Liver (tissue), 9 donors: ENCODE data around the gene DNAJC25. TPM values are rescaled to one million over a fixed set of nuclear protein-coding genes. Genes with fewer than 3 reads are reported as not detected.

Experiments used
- DNase-seq: peaks from one replicate; pipeline ENCODE4 v3.0.0-alpha.2; 2017; ENCODE audit warnings: low spot score
- H3K27ac ChIP-seq, 2 donors: one replicate each; pipeline ENCODE4 v1.7.0; 2013; ENCODE audit warnings: inconsistent platforms in 2 of 2, low read length in 2 of 2, control low read depth in 1 of 2, low read depth in 1 of 2, mild to moderate bottlenecking in 1 of 2
- H3K27me3 ChIP-seq, 4 donors: one replicate each; pipeline versions ENCODE4 v1.6.1 to v1.7.0; 2013; ENCODE audit warnings: low read length in 3 of 4, inconsistent platforms in 1 of 4, mild to moderate bottlenecking in 1 of 4, moderate library complexity in 1 of 4; ENCODE audit not compliant: control insufficient read depth in 4 of 4, insufficient read depth in 4 of 4
- H3K36me3 ChIP-seq, 4 donors: one replicate each; pipeline versions ENCODE4 v1.6.1 to v1.7.0; 2013; ENCODE audit warnings: low read length in 3 of 4, mild to moderate bottlenecking in 3 of 4, low read depth in 1 of 4, moderate library complexity in 1 of 4; ENCODE audit not compliant: control insufficient read depth in 4 of 4, insufficient read depth in 3 of 4
- H3K4me1 ChIP-seq, 4 donors: one replicate each; pipeline versions ENCODE4 v1.6.1 to v1.7.0; 2013; ENCODE audit warnings: low read length in 3 of 4, mild to moderate bottlenecking in 3 of 4, moderate library complexity in 1 of 4; ENCODE audit not compliant: control insufficient read depth in 4 of 4, insufficient read depth in 4 of 4
- H3K4me3 ChIP-seq, 3 donors: one replicate each; pipeline versions ENCODE4 v1.6.1 to v1.7.0; 2013; ENCODE audit warnings: low read length in 3 of 3, control low read depth in 1 of 3, low read depth in 1 of 3, mild to moderate bottlenecking in 1 of 3
- H3K9ac ChIP-seq, 2 donors: one replicate each; pipeline ENCODE4 v1.7.0; 2013; ENCODE audit warnings: low read length in 2 of 2, mild to moderate bottlenecking in 2 of 2, moderate library complexity in 2 of 2, control low read depth in 1 of 2, low read depth in 1 of 2
- H3K9me3 ChIP-seq, 4 donors: one replicate each; pipeline versions ENCODE4 v1.6.1 to v1.7.0; 2013; ENCODE audit warnings: low read length in 3 of 4; ENCODE audit not compliant: control insufficient read depth in 4 of 4
- EGR1 ChIP-seq, 2 donors: IDR thresholded peaks; 2 replicates each; pipeline ENCODE4 v1.6.1; 2016 to 2018; ENCODE audit warnings: antibody characterized with exemption in 2 of 2, low read depth in 2 of 2
- FOXA1 ChIP-seq: IDR thresholded peaks from 2 replicates; pipeline ENCODE4 v1.6.1; 2016; ENCODE audit warnings: antibody characterized with exemption
- GABPA ChIP-seq, 2 donors: IDR thresholded peaks in 1 of 2; conservative IDR thresholded peaks in 1 of 2; 2 replicates each; pipeline ENCODE4 v1.6.1; 2016; ENCODE audit warnings: antibody characterized with exemption in 2 of 2, mild to moderate bottlenecking in 1 of 2, moderate library complexity in 1 of 2
- HNF4A ChIP-seq, 2 donors: conservative IDR thresholded peaks; 2 replicates each; pipeline ENCODE4 v1.6.1; 2016; ENCODE audit warnings: antibody characterized with exemption in 2 of 2, mild to moderate bottlenecking in 2 of 2
- HNF4G ChIP-seq: IDR thresholded peaks from 2 replicates; pipeline ENCODE4 v1.6.1; 2016; ENCODE audit warnings: antibody characterized with exemption
- NR2F2 ChIP-seq: IDR thresholded peaks from 2 replicates; pipeline ENCODE4 v1.6.1; 2016; ENCODE audit warnings: antibody characterized with exemption
- RAD21 ChIP-seq, 2 donors: IDR thresholded peaks; 2 replicates each; pipeline ENCODE4 v1.6.1; 2016; ENCODE audit warnings: antibody characterized with exemption in 2 of 2, mild to moderate bottlenecking in 2 of 2
- REST ChIP-seq: IDR thresholded peaks from 2 replicates; pipeline ENCODE4 v1.6.1; 2016; ENCODE audit warnings: antibody characterized with exemption, mild to moderate bottlenecking
- SP1 ChIP-seq: IDR thresholded peaks from 2 replicates; pipeline ENCODE4 v1.6.1; 2018; ENCODE audit warnings: antibody characterized with exemption, mild to moderate bottlenecking
- YY1 ChIP-seq: IDR thresholded peaks from 2 replicates; pipeline ENCODE4 v1.6.1; 2016; ENCODE audit warnings: antibody characterized with exemption, mild to moderate bottlenecking
- ZBTB33 ChIP-seq: IDR thresholded peaks from 2 replicates; pipeline ENCODE4 v1.6.1; 2016; ENCODE audit warnings: antibody characterized with exemption
- WGBS: extraction: QIAGEN DNeasy Blood & Tissue Kit; methylation state at CpG from one replicate; pipeline ENCODE4 v1.1.7; 2013; 5-methylcytosine and 5-hydroxymethylcytosine counted together
- polyA plus RNA-seq, 2 donors: library from polyadenylated mRNA; stranded (reverse) in 1 of 2; unstranded in 1 of 2; fragments of 200-250 nt in 1 of 2; fragments of >200 nt in 1 of 2; fragmentation: Nextera tagmentation in 1 of 2; extraction: Ambion mirVana in 1 of 2; gene quantifications; one replicate each; pipeline versions ENCODE4 v1.2.1 to v1.2.3, GENCODE V29; 2013 to 2015
- total RNA-seq, 2 donors: library from RNA; depleted of rRNA; stranded (reverse); fragments of >200 nt; gene quantifications; one replicate each; pipeline ENCODE4 v1.2.3, GENCODE V29; 2014
- TF ChIP-seq, protein P1 (sequence below): fragments of 150-350 bp; IDR thresholded peaks from 2 replicates; pipeline ENCODE4 v1.5.1; 2017; ENCODE audit warnings: improper control_type of control experiment, low read depth, low read length; ENCODE audit not compliant: missing input control
- TF ChIP-seq, protein P2 (sequence below): IDR thresholded peaks from 2 replicates; pipeline ENCODE4 v1.6.1; 2016; ENCODE audit warnings: antibody characterized with exemption
- TF ChIP-seq, protein P3 (sequence below): IDR thresholded peaks from 2 replicates; pipeline ENCODE4 v1.6.1; 2016; ENCODE audit warnings: antibody characterized with exemption
- donor health status: healthy.
- donor health status: healthy.
- donor health status: healthy.
- donor health status: healthy.
- donor health status: healthy.

Gene DNAJC25
- total and polyA plus RNA-seq, 4 donors, result 9.3 to 17.8 (median 15.3) TPM

DNA sequence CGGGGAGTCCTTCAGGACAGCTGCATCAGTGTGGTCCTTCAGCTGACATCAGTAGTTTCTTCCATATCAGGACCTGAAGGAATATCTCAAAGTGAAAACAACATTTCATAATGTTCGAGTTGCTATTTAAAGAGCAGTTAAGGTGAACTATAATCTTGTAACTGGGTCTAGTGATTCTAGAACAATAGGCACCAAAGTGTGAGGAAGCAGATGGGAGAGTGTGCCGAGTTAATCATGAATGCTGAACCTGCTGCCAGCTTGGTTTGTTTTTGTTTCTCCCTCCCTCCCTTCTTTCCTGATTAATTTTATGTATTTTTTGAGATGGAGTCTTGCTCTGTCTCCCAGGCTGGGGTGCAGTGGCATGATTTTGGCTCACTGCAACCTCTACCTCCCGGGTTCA is 28.1 kb upstream of the DNAJC25 start:
- DNase-seq, result no peak
- TF ChIP-seq SP1 (no peak), HNF4A (conservative IDR thresholded peaks at IDR 0.05) (no peak), HNF4G (no peak), EGR1 (IDR thresholded peaks at IDR 0.05; ENCODE audit: low read depth in 2 of 2) (no peak), GABPA (IDR thresholded peaks at IDR 0.05 in 1 of 2, conservative IDR thresholded peaks at IDR 0.05 in 1 of 2) (no peak), FOXA1 (no peak), ZBTB33 (no peak), REST (no peak)
- TF ChIP-seq, protein P1, sequence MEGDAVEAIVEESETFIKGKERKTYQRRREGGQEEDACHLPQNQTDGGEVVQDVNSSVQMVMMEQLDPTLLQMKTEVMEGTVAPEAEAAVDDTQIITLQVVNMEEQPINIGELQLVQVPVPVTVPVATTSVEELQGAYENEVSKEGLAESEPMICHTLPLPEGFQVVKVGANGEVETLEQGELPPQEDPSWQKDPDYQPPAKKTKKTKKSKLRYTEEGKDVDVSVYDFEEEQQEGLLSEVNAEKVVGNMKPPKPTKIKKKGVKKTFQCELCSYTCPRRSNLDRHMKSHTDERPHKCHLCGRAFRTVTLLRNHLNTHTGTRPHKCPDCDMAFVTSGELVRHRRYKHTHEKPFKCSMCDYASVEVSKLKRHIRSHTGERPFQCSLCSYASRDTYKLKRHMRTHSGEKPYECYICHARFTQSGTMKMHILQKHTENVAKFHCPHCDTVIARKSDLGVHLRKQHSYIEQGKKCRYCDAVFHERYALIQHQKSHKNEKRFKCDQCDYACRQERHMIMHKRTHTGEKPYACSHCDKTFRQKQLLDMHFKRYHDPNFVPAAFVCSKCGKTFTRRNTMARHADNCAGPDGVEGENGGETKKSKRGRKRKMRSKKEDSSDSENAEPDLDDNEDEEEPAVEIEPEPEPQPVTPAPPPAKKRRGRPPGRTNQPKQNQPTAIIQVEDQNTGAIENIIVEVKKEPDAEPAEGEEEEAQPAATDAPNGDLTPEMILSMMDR, result no peak
- TF ChIP-seq, protein P2, sequence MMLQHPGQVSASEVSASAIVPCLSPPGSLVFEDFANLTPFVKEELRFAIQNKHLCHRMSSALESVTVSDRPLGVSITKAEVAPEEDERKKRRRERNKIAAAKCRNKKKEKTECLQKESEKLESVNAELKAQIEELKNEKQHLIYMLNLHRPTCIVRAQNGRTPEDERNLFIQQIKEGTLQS, result no peak
- Histone ChIP-seq H3K9me3 (no peaks in the 10 kb centered on the region), H3K4me1 (peaks cover 11 to 52% (median 39%) of the 10 kb centered on the region in 4 donors), H3K4me3 (no peak overlapping the region), H3K9ac (no peak overlapping the region), H3K36me3 (no peaks in the 10 kb centered on the region), H3K27me3 (no peaks in the 10 kb centered on the region), H3K27ac (peak overlapping the region; percentile 6 to 55)
- 63% methylated on average over 4 of the region's 4 CpGs for WGBS

GRCh38 chr9:111604054-111604615 is 27.0 kb upstream of the DNAJC25 start:
- peak overlapping the region; percentile 55 to 83 for H3K27ac ChIP-seq
- no peaks in the 10 kb centered on the region for H3K27me3 ChIP-seq
- DNase-seq, result no peak
- H3K9ac ChIP-seq, result peak overlapping the region; percentile 12 to 64
- TF ChIP-seq, protein P2, result no peak
- TF ChIP-seq HNF4G (no peak), SP1 (no peak), NR2F2 (no peak), GABPA (IDR thresholded peaks at IDR 0.05 in 1 of 2, conservative IDR thresholded peaks at IDR 0.05 in 1 of 2) (no peak), YY1 (no peak), ZBTB33 (no peak), RAD21 (IDR thresholded peaks at IDR 0.05) (no peak), HNF4A (conservative IDR thresholded peaks at IDR 0.05) (no peak)
- TF ChIP-seq, protein P3, sequence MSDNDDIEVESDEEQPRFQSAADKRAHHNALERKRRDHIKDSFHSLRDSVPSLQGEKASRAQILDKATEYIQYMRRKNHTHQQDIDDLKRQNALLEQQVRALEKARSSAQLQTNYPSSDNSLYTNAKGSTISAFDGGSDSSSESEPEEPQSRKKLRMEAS, result no peak
- TF ChIP-seq, protein P1, result no peak
- no peaks in the 10 kb centered on the region for H3K9me3 ChIP-seq
- WGBS, result 51% methylated on average over 16 of the region's 16 CpGs
- H3K36me3 ChIP-seq, result no peaks in the 10 kb centered on the region
- peaks cover 11 to 52% (median 38%) of the 10 kb centered on the region in 4 donors for H3K4me1 ChIP-seq
- H3K4me3 ChIP-seq, result no peak overlapping the region
